CD4-positive, alpha-beta memory T cell (primary cell): ENCODE results near the gene GCSAML. TPM values are rescaled to one million over a fixed set of nuclear protein-coding genes. Genes with fewer than 3 reads are reported as not detected.
A peak's percentile ranks its signal among the peaks of the same experiment; 100 is the strongest.
"Not testable (repeated sequence)": the region's sequence is repeated elsewhere in the genome, so short reads cannot be mapped to it uniquely, and the experiment has no call there.

ENCODE experiments used
- CTCF ChIA-PET: fragments of 350-600 bp; sonication (Branson Sonifier 250); formaldehyde crosslinking; loops from one replicate; lab custom pipeline; 2021; ENCODE audit warnings: inconsistent platforms; ENCODE audit not compliant: partially characterized antibody; lab: Charles Lee
- POLR2A ChIA-PET: fragments of 350-600 bp; sonication (Branson Sonifier 250); formaldehyde crosslinking; loops from one replicate; lab custom pipeline; 2021; ENCODE audit not compliant: partially characterized antibody; lab: Charles Lee
- DNase-seq, 5 donors: peaks; one replicate each; pipeline versions ENCODE4 v3.0.0 to v3.0.0-alpha.2; 2020 to 2022; ENCODE audit warnings: mixed read lengths in 1 of 5
- H3K27ac ChIP-seq: one replicate; pipeline ENCODE4 v1.7.0; 2013; ENCODE audit warnings: low read depth, low read length
- H3K27me3 ChIP-seq: 2 replicates; pipeline ENCODE4 v1.7.0; 2013; ENCODE audit warnings: mild to moderate bottlenecking, low read length, moderate library complexity; ENCODE audit not compliant: insufficient read depth
- H3K36me3 ChIP-seq: 2 replicates; pipeline ENCODE4 v1.7.0; 2013; ENCODE audit warnings: mild to moderate bottlenecking, low read length, moderate library complexity; ENCODE audit not compliant: insufficient read depth
- H3K4me1 ChIP-seq: 2 replicates; pipeline ENCODE4 v1.7.0; 2013; ENCODE audit warnings: mild to moderate bottlenecking, low read length, moderate library complexity; ENCODE audit not compliant: insufficient read depth
- H3K4me3 ChIP-seq, 2 donors: one replicate each; pipeline ENCODE4 v1.7.0; 2013; ENCODE audit warnings: low read length in 2 of 2, mild to moderate bottlenecking in 1 of 2
- H3K9me3 ChIP-seq, 2 donors: one replicate each; pipeline ENCODE4 v1.7.0; 2013; ENCODE audit warnings: low read length in 2 of 2, control low read depth in 1 of 2; ENCODE audit not compliant: control insufficient read depth in 1 of 2
- H3K27ac Mint-ChIP-seq, 7 donors: one replicate each; pipeline ENCODE4 v1.8.0; 2020 to 2021; ENCODE audit warnings: mixed read lengths in 7 of 7, mild to moderate bottlenecking in 6 of 7, inconsistent platforms in 3 of 7, moderate library complexity in 3 of 7
- H3K27me3 Mint-ChIP-seq, 2 donors: one replicate each; pipeline ENCODE4 v1.8.0; 2020 to 2021; ENCODE audit warnings: mixed read lengths in 2 of 2
- H3K36me3 Mint-ChIP-seq, 2 donors: one replicate each; pipeline ENCODE4 v1.8.0; 2020 to 2021; ENCODE audit warnings: mixed read lengths in 2 of 2, inconsistent platforms in 1 of 2, mild to moderate bottlenecking in 1 of 2
- H3K4me1 Mint-ChIP-seq, 4 donors: one replicate each; pipeline ENCODE4 v1.8.0; 2020 to 2021; ENCODE audit warnings: mixed read lengths in 4 of 4, mild to moderate bottlenecking in 1 of 4
- H3K4me3 Mint-ChIP-seq, 8 donors: one replicate each; pipeline ENCODE4 v1.8.0; 2020 to 2021; ENCODE audit warnings: mixed read lengths in 8 of 8, mild to moderate bottlenecking in 7 of 8, moderate library complexity in 6 of 8, inconsistent platforms in 3 of 8
- H3K9me3 Mint-ChIP-seq, 8 donors: one replicate each; pipeline ENCODE4 v1.8.0; 2020 to 2021; ENCODE audit warnings: mixed read lengths in 8 of 8, mild to moderate bottlenecking in 5 of 8, inconsistent platforms in 3 of 8, moderate library complexity in 1 of 8
- intact Hi-C: fragments of 100-400 bp; cut with micrococcal nuclease; formaldehyde crosslinking; loops from one replicate; pipeline ENCODE4 v1.15.1; 2023
- polyA plus RNA-seq, 2 donors: library from polyadenylated mRNA; unstranded; fragments of 300-500 nt; fragmentation: Illumina TruSeq; gene quantifications; one replicate each; pipeline ENCODE4 v1.2.3, GENCODE V29; 2021
- total RNA-seq, 2 experiments: library from RNA; stranded (reverse); gene quantifications; one replicate each; pipeline ENCODE4 v1.2.3, GENCODE V29; 2021

GCSAML gene
- total RNA-seq (not detected), polyA plus RNA-seq (not detected)

DNA sequence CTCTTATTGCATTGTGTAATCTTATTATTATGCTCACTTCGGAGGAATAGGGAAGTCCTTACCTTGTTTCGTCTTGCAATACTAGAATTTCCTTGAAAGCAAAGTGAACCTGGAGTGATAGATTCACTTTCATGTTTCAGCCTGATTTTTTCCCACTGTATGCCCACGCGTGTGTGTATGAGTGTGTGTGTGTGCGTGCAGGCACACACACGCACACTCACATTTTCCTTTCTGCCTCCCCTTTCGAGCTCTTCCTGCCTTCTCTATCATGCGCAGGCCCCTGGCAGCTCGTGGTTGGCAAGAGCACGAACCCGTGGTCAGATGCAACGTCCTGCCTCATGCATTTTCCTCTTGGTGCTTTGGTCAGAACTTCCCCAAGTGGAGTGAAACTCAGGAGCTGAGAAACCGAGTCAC lies at the start of gene GCSAML:
GCSAML (plus strand) TSS at position 366 of the 414 bp plus-strand sequence. CDS start 58 bp downstream, outside the sequence.
- H3K4me1 Mint-ChIP-seq = peaks cover 5 to 10% (median 7%) of the 10 kb centered on the region in 4 donors
- no peaks in the 10 kb centered on the region for H3K27me3 ChIP-seq
- ChIA-PET POLR2A (no interaction called here), CTCF (no interaction called here)
- no peak within 1 kb of the TSS for H3K4me3 ChIP-seq
- H3K36me3 Mint-ChIP-seq = no peaks in the 10 kb centered on the region
- no peaks in the 10 kb centered on the region for H3K9me3 ChIP-seq
- H3K27ac Mint-ChIP-seq = peak within 1 kb of the TSS in 1 of 7 donors; percentile 32
- no peaks in the 10 kb centered on the region for H3K9me3 Mint-ChIP-seq
- H3K27ac ChIP-seq = no peak within 1 kb of the TSS
- intact Hi-C loops = no loop called here
- H3K36me3 ChIP-seq = no peaks in the 10 kb centered on the region
- H3K4me3 Mint-ChIP-seq = peak within 1 kb of the TSS in 1 of 8 donors; percentile 13
- no peak for DNase-seq
- H3K27me3 Mint-ChIP-seq = peaks cover 14 to 28% of the 10 kb centered on the region in 2 donors
- no peaks in the 10 kb centered on the region for H3K4me1 ChIP-seq

DNA sequence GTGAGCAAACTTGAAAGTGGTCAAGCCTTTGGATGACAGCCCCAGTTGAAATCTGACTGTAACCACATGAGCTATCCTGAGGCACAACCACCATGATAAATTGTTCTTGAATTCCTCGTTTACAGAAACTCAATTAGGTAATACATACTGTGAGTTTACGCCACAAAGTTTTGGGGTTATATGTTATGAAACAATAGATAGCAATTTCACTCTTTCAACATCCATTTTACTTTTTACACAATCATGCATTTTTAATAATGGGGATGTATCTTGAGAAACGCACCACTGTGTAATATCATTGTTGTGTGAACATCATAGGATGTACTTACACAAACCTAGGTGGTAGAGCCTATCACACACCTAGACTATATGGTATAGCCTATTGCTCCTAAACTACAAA lies 48.1 kb upstream of the GCSAML start:
- Mint-ChIP-seq H3K9me3 (no peaks in the 10 kb centered on the region), H3K36me3 (no peaks in the 10 kb centered on the region), H3K27me3 (peaks cover 6 to 10% of the 10 kb centered on the region in 2 donors), H3K27ac (no peak overlapping the region), H3K4me3 (no peak overlapping the region), H3K4me1 (no peaks in the 10 kb centered on the region)
- POLR2A ChIA-PET = no interaction called here
- CTCF ChIA-PET = no interaction called here
- H3K36me3 ChIP-seq = no peaks in the 10 kb centered on the region
- no peaks in the 10 kb centered on the region for H3K27me3 ChIP-seq
- H3K4me3 ChIP-seq = no peak overlapping the region
- H3K4me1 ChIP-seq = no peaks in the 10 kb centered on the region
- no peak overlapping the region for H3K27ac ChIP-seq
- H3K9me3 ChIP-seq = no peaks in the 10 kb centered on the region
- intact Hi-C loops = no loop called here
- DNase-seq = no peak

DNA sequence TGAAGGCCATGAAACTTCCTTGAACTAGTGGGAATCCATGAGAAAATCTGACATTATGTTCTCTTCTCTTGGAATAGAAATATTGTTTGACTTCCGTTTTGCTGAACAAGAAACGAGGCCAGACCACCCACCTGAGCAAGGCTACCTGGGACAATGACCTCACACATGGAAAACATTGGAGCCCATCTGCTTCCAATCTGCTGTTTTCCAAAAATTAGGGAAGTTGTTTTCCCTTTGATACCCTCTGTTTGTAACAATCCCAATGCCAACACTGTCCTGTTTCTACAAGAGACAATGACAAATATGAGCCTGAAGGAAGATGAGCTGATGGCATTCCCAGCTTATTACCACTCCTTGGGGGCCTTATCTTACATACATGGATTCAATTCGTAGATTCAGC lies 42.1 kb upstream of the GCSAML start:
- peaks cover 0 to 2% of the 10 kb centered on the region in 2 donors for H3K27me3 Mint-ChIP-seq
- Histone ChIP-seq H3K27me3 (no peaks in the 10 kb centered on the region), H3K4me1 (no peaks in the 10 kb centered on the region), H3K27ac (no peak overlapping the region), H3K9me3 (no peaks in the 10 kb centered on the region), H3K4me3 (no peak overlapping the region), H3K36me3 (no peaks in the 10 kb centered on the region)
- intact Hi-C loops = no loop called here
- DNase-seq = no peak
- CTCF ChIA-PET = no interaction called here
- POLR2A ChIA-PET = no interaction called here
- H3K27ac Mint-ChIP-seq = no peak overlapping the region
- H3K9me3 Mint-ChIP-seq = peaks cover 0 to 5% (median 0%) of the 10 kb centered on the region in 8 donors
- H3K4me3 Mint-ChIP-seq = no peak overlapping the region
- no peaks in the 10 kb centered on the region for H3K36me3 Mint-ChIP-seq
- H3K4me1 Mint-ChIP-seq = no peaks in the 10 kb centered on the region

DNA sequence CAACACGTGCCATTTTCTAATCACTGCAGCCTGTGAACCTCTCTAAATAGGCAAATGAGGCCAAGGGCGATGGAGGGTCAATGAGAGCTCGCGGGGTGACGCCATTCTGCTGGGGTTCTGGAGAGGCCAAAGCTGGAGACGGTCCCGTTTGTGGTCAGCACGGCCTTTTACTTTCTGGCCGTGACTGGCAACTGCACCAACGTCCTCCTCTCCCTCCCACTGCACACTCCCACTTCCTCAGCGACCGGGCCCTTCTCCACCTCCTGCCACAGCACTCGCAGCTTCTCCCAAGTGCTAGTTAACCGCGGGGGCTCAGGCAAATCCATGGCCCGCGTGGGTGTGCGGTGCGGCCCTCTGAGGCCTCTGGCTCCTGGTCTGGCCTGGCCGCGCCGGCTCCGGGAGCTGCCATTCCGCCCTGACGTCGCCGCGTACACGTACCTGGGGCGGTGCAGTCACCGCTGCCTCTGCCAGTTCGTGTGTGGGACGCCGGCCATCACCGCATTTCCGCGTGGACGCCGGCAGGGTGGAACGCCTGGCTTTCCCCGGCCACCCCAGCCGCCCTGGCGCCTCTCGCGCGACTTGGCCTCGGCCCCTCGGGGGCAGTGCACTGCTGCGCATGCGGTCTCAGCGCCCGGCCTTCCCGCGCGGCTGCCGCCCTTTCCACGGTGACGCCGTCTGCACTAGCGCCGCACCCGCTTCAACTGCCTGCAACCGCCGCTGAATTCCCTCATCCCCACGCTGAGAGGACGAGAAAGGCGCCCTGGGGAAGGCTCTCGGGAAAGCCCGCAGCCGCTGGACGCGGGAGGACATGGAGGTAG lies 30.9 kb upstream of the GCSAML start:
- Histone ChIP-seq H3K9me3 (no peaks in the 10 kb centered on the region), H3K27ac (no peak overlapping the region), H3K36me3 (no peaks in the 10 kb centered on the region), H3K4me3 (no peak overlapping the region), H3K4me1 (no peaks in the 10 kb centered on the region), H3K27me3 (no peaks in the 10 kb centered on the region)
- no peak overlapping the region for H3K27ac Mint-ChIP-seq
- H3K4me1 Mint-ChIP-seq = no peaks in the 10 kb centered on the region
- intact Hi-C loops = no loop called here
- peaks cover 12 to 22% of the 10 kb centered on the region in 2 donors for H3K27me3 Mint-ChIP-seq
- DNase-seq = peak in 1 of 5 donors; percentile 4
- ChIA-PET CTCF (no interaction called here), POLR2A (no interaction called here)
- H3K36me3 Mint-ChIP-seq = no peaks in the 10 kb centered on the region
- peak overlapping the region in 4 of 8 donors; percentile 7 to 15 (median 14) for H3K4me3 Mint-ChIP-seq
- H3K9me3 Mint-ChIP-seq = peaks cover 0 to 4% (median 0%) of the 10 kb centered on the region in 8 donors

DNA sequence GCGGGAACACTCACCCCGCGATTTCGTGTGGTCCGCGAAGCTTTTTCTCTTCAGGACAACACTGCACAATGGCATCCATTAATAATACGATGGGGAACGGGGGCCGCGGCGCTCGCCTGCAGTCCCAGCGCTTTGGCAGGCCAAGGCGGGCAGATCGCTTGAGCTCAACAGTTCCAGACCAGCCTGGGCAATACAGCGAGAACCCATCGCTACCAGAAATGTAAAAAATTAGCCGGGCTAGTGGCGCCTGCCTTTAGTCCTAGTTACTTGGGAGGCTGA lies 30.4 kb upstream of the GCSAML start:
- peaks cover 12 to 22% of the 10 kb centered on the region in 2 donors for H3K27me3 Mint-ChIP-seq

DNA sequence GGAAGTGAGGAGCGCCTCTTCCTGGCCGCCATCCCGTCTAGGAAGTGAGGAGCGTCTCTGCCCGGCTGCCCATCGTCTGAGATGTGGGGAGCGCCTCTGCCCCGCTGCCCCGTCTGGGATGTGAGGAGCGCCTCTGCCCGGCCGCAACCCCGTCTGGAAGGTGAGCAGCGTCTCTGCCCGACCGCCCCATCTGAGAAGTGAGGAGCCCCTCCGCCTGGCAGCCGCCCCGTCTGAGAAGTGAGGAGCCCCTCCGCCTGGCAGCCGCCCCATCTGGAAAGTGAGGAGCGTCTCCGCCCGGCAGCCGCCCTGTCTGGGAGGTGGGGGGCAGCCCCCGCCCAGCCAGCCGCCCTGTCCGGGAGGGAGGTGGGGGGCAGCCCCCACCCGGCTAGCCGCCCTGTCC lies 27.0 kb upstream of the GCSAML start:
- H3K9me3 ChIP-seq, H3K4me3 Mint-ChIP-seq, POLR2A ChIA-PET, DNase-seq, intact Hi-C loops, H3K36me3 ChIP-seq, H3K36me3 Mint-ChIP-seq, H3K27ac Mint-ChIP-seq, H3K4me1 ChIP-seq, H3K4me1 Mint-ChIP-seq, H3K4me3 ChIP-seq, CTCF ChIA-PET, H3K27ac ChIP-seq, H3K27me3 ChIP-seq, H3K9me3 Mint-ChIP-seq: not testable (repeated sequence)
- peaks cover 13 to 15% of the 10 kb centered on the region in 2 donors for H3K27me3 Mint-ChIP-seq

More for the DNA sequence above, 30.4 kb upstream of the GCSAML start:
- DNase-seq = no peak
- ChIA-PET POLR2A (no interaction called here), CTCF (no interaction called here)
- intact Hi-C loops = no loop called here
- Histone ChIP-seq H3K36me3 (no peaks in the 10 kb centered on the region), H3K27me3 (no peaks in the 10 kb centered on the region), H3K9me3 (no peaks in the 10 kb centered on the region), H3K4me1 (no peaks in the 10 kb centered on the region), H3K27ac (no peak overlapping the region), H3K4me3 (no peak overlapping the region)
- peaks cover 0 to 5% (median 0%) of the 10 kb centered on the region in 8 donors for H3K9me3 Mint-ChIP-seq
- H3K4me1 Mint-ChIP-seq = no peaks in the 10 kb centered on the region
- no peaks in the 10 kb centered on the region for H3K36me3 Mint-ChIP-seq
- no peak overlapping the region for H3K4me3 Mint-ChIP-seq
- H3K27ac Mint-ChIP-seq = no peak overlapping the region

DNA sequence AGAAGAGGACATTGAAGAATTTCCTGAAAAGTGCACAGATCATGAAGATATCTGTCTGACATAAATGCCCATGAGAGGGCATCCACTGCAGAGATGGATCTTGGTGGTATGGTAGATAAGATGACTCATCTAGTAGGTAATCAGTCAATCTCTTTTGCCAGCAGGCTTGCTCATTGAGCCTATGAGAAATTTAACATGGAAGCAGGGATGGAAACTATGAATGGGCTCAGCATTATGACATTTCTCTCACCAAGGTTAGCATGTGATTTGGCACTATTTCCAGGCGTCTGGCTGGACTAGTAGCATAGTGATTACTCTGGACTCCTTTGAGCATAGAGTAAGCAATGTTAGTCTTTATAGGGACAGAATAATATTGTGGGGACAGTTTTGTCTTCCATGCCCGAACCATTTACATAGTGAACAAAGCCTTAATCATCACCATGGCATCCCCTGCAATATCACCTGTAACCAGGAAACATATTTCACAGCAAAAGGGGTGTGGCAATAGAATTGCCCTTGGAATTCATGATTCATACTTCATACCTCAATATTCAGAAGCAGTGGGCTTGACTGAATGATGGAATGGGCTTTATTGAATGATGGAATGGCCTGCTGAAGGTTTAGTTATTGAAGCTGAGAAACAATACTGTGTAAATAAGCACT lies 20.0 kb upstream of the GCSAML start:
- Mint-ChIP-seq H3K4me3 (no peak overlapping the region), H3K9me3 (peaks cover 0 to 5% (median under 1%) of the 10 kb centered on the region in 8 donors), H3K4me1 (no peaks in the 10 kb centered on the region), H3K27me3 (peaks cover 17 to 18% of the 10 kb centered on the region in 2 donors), H3K36me3 (no peaks in the 10 kb centered on the region), H3K27ac (no peak overlapping the region)
- no peak for DNase-seq
- ChIA-PET CTCF (no interaction called here), POLR2A (no interaction called here)
- Histone ChIP-seq H3K27ac (no peak overlapping the region), H3K27me3 (no peaks in the 10 kb centered on the region), H3K4me3 (no peak overlapping the region), H3K9me3 (no peaks in the 10 kb centered on the region), H3K4me1 (no peaks in the 10 kb centered on the region), H3K36me3 (no peaks in the 10 kb centered on the region)
- intact Hi-C loops = no loop called here
